ENCODE results near the gene PRKCZ.
A peak's percentile ranks its signal among the peaks of the same experiment; 100 is the strongest.

PRKCZ gene

DNA sequence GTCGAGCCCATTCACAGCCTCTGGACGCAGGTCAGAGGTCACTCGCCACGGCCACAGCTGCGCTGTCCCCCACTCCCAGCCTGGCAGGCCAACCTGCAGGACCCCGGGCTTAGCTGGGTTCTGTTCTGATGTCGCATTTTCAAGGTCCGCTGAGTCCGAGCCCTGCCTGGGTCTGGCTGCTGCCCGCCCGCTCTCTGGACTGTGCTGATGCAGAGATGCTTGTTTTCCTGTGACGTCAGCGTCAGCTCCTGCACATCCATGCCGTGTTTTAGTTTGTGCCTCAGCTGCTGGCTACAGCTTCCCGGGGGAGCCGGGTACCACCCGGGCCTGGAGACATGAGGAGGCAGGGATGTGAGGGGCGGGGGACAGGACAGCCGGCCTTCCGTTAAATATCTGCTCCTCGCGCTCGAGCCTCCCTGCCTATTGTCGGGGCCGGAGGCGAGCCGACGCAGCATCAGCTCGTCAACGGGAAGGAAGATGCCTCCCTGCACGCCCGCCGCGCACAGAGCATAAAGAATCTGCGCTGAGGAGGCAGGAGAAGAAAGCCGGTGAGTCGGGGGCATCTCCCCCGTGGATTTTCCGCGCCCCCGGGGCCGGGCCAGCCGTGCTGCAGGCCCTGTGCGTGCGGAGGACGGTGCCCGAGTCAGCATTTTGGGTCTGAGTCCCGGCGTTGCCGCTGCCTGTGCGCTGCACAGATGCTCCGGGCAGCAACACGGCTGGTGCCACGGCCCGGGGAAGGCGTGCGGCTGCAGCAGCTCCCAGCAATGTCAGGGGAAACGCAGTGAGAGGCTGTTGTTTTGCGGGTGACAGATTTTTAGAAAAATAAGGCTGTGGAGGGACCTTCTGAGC lies 23.4 kb downstream of the PRKCZ start:
- in situ Hi-C loops (cut with HindIII; ENCODE audit: low pct_ligation_motif_present, low sequenced_read_pairs): no loop called here
- peak; percentile 69 for DNase-seq
- H3K27me3 ChIP-seq (replicated peaks): peaks cover 10% of the 10 kb centered on the region
- no peak overlapping the region for H3K27ac ChIP-seq
- TF ChIP-seq, protein P1, sequence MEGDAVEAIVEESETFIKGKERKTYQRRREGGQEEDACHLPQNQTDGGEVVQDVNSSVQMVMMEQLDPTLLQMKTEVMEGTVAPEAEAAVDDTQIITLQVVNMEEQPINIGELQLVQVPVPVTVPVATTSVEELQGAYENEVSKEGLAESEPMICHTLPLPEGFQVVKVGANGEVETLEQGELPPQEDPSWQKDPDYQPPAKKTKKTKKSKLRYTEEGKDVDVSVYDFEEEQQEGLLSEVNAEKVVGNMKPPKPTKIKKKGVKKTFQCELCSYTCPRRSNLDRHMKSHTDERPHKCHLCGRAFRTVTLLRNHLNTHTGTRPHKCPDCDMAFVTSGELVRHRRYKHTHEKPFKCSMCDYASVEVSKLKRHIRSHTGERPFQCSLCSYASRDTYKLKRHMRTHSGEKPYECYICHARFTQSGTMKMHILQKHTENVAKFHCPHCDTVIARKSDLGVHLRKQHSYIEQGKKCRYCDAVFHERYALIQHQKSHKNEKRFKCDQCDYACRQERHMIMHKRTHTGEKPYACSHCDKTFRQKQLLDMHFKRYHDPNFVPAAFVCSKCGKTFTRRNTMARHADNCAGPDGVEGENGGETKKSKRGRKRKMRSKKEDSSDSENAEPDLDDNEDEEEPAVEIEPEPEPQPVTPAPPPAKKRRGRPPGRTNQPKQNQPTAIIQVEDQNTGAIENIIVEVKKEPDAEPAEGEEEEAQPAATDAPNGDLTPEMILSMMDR (IDR thresholded peaks at IDR 0.05; ENCODE audit: low read depth, low read length, missing control alignments): no peak
- peak overlapping the region; percentile 57 for H3K4me3 ChIP-seq (ENCODE audit: low read depth, low read length)
- H3K36me3 ChIP-seq (replicated peaks): no peaks in the 10 kb centered on the region

DNA sequence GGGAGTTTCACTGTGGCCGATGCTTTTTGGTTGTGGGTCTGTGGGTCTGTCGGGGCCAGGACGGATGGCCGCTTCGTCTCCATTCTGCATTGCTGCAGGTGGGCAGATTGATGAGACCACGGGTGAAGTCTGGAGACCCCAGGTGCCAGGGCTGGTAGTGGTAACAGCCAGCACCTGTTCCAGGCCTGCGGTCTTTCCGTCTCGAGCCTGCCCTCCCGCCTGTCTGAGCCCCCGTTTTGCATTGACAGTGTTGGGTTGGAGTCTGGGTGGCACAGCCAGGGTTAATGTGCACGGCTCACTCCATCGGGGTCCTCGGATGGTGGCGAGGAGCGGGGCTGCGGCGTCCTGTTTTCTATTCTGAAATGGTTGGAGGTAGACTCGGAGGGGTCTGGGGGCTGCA lies 24.2 kb downstream of the PRKCZ start:
- no peaks in the 10 kb centered on the region for H3K36me3 ChIP-seq (replicated peaks)
- TF ChIP-seq, protein P1 (IDR thresholded peaks at IDR 0.05; ENCODE audit: low read depth, low read length, missing control alignments): no peak
- in situ Hi-C loops (cut with HindIII; ENCODE audit: low pct_ligation_motif_present, low sequenced_read_pairs): no loop called here
- H3K27ac ChIP-seq: no peak overlapping the region
- H3K4me3 ChIP-seq (ENCODE audit: low read depth, low read length): no peak overlapping the region
- peaks cover 10% of the 10 kb centered on the region for H3K27me3 ChIP-seq (replicated peaks)
- no peak for DNase-seq

DNA sequence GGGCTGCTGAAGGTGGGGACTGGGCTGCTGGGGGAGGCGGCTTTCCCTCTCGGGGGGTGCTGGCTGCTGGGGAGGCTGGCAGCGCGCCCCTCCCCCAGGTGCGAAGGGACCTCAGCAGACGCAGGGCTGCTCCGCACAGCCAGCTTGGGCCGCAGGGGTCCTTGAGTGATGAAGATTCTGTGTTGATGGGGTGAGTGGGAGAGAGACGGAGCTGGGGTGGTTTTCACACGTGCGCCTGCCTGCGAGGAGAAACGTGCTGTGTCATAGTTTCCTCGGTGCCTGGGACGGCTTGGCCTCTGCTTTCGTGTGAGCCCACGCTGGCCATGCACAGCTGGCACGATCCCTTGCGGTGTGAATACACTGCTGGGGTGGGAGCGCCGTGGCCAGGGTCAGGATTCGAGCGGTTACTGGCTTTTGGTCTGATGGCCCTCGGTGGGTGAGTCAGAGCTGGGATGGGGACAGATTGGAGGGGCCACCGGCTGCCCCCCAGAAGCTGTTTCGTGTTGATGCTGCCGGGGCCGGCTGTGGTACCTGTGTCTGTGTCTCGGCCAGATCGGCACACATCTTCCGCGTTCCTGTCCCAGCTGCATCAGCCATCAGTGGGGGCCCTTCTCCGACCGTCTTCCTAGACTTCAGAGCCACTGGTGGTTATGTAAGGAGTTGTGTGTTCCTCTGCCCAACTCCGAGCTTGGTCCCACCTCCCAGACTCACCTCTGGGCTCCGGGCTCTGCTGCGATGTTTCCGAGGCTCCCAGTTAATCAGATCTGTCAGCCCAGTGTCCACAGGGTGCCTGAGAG lies 24.9 kb downstream of the PRKCZ start:
- no peak for DNase-seq
- H3K27me3 ChIP-seq (replicated peaks): peaks cover 10% of the 10 kb centered on the region
- no peaks in the 10 kb centered on the region for H3K36me3 ChIP-seq (replicated peaks)
- no peak overlapping the region for H3K4me3 ChIP-seq (ENCODE audit: low read depth, low read length)
- in situ Hi-C loops (cut with HindIII; ENCODE audit: low pct_ligation_motif_present, low sequenced_read_pairs): no loop called here
- H3K27ac ChIP-seq: no peak overlapping the region
- TF ChIP-seq, protein P1 (IDR thresholded peaks at IDR 0.05; ENCODE audit: low read depth, low read length, missing control alignments): no peak

DNA sequence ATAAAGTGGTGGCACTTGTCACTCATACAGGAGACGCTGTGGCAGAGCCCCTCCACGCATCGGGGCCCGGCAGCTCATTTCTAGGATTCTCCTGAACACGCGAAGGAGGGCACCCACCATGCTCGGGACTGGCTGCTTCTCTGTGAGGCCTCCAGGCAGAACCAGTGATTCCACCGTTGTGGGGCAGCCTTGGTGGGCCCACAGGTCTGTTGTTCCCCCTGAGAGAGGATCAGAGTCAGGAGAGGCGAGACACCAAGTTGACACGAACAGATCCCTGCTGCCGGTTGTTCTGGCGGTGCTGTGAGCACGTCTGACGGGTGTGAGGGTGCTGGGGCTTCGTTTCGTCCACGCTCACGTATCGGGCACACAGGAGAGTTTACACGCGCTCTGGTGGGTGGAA lies 26.6 kb downstream of the PRKCZ start:
- TF ChIP-seq, protein P1 (IDR thresholded peaks at IDR 0.05; ENCODE audit: low read depth, low read length, missing control alignments): no peak
- DNase-seq: no peak
- peaks cover 7% of the 10 kb centered on the region for H3K27me3 ChIP-seq (replicated peaks)
- in situ Hi-C loops (cut with HindIII; ENCODE audit: low pct_ligation_motif_present, low sequenced_read_pairs): no loop called here
- no peaks in the 10 kb centered on the region for H3K36me3 ChIP-seq (replicated peaks)
- H3K27ac ChIP-seq: no peak overlapping the region
- no peak overlapping the region for H3K4me3 ChIP-seq (ENCODE audit: low read depth, low read length)

DNA sequence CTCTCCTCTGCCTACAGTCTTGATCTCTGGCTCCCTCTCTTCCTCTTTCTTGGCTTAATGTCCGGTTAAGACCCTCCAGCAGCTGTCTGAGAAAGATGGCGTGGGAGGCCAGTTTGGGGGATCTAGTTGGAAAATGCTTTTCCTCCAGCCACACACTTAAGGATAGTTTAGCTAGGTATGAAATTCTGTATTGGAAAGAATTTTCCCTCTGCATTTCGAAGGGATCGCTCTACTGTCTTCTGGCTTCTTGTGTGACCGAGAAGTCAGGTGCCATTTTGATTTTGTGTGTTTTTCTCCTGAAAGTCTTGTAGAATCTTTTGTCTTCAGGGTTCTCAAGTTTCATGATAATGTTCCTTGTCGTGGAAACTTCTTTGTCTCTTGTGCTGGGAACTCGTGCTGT lies 28.0 kb downstream of the PRKCZ start:
- H3K36me3 ChIP-seq (replicated peaks): no peaks in the 10 kb centered on the region
- DNase-seq: no peak
- H3K27me3 ChIP-seq (replicated peaks): peaks cover 1% of the 10 kb centered on the region
- H3K4me3 ChIP-seq (ENCODE audit: low read depth, low read length): no peak overlapping the region
- no peak overlapping the region for H3K27ac ChIP-seq
- TF ChIP-seq, protein P1 (IDR thresholded peaks at IDR 0.05; ENCODE audit: low read depth, low read length, missing control alignments): no peak
- in situ Hi-C loops (cut with HindIII; ENCODE audit: low pct_ligation_motif_present, low sequenced_read_pairs): no loop called here

All from brain microvascular endothelial cell (primary cell).